Suppressor macrophage treated with lipopolysaccharide for 1 hour (primary cell): Measurements from ENCODE around the gene POU2F3.

Source experiments
- DNase-seq, 3 donors: peaks; one replicate each; pipeline ENCODE4 v3.0.0-alpha.2; 2020 to 2022

The POU2F3 gene

DNA sequence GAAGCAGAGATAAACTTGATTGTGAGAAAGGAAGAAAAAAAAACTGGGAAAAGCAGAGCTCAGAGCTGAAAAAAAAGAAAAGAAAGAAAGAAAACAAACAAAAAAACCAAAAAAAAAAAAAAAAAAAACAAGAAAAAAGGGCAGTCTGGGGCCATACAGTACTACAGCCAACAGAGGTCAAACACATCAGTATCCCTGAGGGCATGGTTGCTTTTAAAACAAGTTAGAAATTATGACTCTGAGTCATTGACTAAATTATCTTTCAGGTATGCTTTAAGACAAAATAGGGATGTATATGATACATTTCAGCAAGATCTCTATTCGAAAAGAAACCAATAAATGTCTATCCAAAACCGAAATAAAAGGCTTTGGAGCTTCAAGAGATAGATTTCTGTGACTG, 48.1 kb downstream of the POU2F3 start:
- no peak for DNase-seq

DNA sequence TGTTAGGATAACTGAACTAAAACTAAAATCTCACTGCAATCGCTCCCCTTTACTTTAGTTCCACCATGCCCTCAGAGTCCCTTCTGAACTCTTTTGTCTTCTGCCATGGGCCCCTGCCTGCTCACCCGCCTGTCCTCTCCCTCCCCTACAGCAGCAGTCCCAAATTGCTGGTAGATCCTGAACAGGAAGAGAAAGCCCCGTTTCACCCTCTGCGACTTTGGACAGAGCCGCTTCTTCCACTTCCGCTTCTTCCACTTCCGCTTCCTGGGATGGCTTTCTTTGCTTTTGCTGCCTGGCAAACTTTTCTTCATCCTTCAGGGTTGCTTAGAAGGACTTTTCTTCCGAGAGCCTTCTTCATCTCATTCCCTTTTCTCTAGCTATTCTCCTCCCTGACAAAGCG, 49.5 kb downstream of the POU2F3 start:
- DNase-seq: peak; percentile 24 to 29 (median 25)

DNA sequence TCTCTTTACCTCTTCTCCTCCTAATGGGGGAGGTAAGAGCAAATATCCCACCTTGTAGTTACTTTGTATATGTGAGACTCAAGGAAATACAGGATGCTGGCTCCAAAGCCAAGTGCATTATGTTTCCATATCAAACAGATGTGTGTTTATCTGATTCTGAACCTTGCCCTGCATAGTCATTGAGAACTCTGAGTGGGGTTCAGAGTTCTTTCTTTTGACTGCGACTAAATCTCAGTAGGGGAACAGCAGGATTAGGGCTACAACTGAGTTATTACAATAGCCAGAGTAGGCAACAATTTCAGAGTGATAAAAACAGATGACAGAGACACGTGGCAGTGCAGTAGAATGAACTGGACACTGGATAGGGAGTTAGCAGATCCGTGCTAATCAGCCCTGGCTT, 51.0 kb downstream of the POU2F3 start:
- DNase-seq: no peak

- DNase-seq: no peak
Measured at GRCh38 chr11:120293038-120293800, 53.3 kb downstream of the POU2F3 start.

- no peak for DNase-seq
Measured at GRCh38 chr11:120294096-120294495, 54.2 kb downstream of the POU2F3 start.

GRCh38 chr11:120295099-120295498, 55.2 kb downstream of the POU2F3 start:
- no peak for DNase-seq

DNA sequence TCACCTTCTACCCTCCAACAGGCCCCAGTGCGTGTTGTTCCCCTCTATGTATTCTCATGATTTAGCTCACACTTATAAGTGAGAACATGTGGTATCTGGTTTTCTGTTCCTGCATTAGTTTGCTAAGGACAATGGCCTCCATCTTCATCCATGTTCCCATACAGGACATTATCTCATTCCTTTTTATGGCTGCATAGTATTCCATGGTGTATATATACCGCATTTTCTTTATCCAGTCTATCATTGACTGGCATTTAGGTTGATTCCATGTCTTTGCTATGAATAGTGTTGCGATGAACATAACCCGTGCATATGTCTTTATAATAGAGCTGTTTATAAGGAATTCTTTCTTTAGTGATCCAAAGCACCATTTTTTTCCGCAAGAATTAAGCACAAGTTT, 56.6 kb downstream of the POU2F3 start:
- no peak for DNase-seq

DNA sequence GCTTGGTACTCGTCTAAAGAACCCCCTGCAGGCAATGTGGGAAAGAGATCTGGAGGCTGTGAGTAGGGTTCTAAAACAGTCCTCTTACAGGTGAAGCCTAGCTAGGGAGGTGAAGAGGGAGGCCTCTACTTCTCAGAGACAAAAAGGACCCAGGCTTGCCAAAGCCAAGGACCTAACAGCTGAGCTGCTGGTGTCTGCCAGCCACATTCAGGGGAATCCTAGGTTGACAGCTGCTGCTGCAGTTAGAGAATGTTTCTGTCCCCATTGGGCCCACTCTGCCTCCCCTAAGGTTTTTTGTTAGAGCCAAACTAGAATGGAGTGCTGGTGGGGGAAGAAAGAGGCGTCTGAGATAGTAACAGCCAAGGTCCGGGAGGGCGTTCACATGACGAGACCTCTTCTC, 58.5 kb downstream of the POU2F3 start:
- DNase-seq: no peak

DNA sequence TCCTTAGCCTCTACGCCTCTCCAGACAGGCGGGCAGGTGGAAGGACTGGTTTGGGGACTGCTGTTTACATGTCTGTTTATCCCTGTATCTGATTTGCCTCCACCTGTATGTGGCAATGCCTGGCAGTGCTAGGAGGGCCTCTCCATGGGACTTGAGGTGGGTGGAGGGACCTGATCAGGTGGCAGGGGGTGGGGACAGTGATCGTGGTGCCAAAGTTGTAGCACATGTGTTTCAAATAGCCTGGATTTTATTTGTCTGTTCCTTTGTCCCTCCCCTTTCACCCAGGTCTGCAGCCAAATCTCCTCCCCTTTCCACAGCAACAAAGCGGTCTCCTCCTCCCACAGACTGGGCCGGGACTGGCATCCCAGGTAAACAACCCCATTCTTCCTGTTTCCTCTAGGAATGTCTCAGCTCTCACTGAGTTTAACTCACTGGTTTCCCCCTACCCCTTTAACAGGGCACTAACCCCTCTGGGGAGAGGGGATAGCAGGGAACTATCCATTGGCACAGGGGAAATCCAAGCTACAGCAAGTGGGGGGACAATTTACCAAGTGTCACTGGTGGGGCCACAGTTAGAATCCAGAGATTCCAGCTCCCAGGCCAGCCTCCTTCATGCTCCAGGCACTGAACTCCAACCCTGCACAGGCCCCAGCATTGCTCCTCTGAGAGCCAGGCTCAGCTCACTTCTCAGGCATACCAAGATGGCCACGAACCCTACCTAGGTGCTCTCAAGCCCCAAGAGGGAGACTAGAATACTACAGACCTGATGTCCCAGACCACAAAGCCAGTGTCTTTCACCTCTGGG, 62.3 kb downstream of the POU2F3 start:
- DNase-seq: no peak

DNA sequence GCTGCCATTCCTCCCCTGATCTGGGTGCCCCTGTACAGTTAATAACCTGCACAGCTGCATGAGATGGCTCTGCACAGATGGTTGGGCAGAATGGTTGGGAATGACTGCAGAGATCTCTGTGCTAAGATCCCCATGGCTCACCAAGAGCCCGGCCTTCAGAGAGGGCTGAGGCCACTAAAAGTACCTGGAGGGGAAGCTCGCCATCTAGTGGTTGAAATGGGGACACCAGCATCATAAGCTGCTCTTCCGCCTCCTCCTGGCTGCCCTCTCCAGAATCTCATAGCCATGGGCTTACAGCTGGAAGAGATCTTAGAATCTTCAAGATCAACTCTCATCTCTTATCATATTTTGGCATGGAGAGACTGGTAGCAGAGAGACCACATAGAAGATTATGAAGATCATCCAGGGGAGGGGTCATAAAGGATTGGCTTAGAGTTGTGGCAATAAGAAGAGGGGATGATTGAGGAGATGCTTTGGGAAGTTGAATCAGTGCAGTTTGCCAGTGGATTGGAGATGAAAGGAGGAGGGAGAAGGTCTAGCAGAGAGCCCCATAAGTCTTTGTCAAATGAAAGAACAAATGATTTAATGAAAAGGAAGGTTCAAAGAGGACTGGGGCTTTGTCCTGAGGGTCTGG, 63.2 kb downstream of the POU2F3 start:
- DNase-seq: peak; percentile 85 to 89 (median 89)

DNA sequence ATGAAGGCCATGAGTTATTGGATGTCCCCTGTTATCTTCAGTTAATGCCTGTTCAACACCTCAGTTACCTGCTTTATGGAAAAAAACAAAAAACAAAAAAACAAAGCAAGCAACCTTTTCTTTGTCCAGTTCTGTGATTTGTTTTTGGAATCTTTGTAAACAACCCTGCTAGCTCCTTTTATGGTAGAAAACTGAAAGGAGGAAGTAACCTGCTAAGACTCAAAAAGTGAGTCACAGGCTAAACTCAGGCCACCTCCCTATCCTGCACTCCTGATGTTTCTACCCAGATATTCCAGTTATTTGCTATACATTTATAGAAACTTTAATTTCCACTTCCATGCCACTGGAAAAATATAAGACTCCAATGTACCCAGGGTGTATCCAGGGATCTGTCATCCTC, 64.6 kb downstream of the POU2F3 start:
- DNase-seq: peak; percentile 41 to 66 (median 58)

- DNase-seq: no peak
Measured at GRCh38 chr11:120305286-120305685, 65.3 kb downstream of the POU2F3 start.

DNA sequence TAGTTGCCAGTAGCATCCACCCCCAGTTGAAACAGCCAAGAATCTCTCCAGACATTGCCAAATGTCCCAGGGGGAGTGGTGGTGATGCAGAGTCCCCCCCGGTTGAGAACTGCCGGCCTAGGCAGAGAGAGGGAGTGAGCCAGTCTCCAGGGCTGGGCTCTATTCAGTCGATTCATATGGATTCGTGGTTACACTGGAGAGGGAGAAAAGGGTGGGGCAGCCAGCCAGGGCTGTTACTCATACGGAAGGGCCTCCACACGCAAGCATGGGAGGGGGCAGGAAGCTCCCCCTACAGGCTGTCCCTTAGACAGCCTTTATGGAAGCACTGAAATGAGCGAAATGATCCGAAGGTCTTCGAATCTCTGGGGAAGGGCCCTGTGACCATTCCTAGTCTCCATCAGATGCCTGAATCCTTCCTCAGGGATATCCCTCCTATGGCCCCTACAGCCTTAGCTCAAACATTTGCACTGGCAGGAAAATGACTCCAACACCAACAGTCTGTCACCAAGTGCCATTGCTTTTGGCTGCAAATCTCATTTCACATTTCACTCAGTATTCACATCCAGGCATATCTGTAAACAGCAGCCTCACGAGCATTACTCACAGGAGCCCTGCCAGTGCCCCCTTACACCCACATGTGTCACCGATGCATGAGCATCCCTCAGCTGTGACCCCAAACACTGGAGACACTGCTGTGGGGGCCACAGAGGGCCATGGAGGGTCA, 66.7 kb downstream of the POU2F3 start:
- DNase-seq: peak in 2 of 3 donors; percentile 11 to 20

- no peak for DNase-seq
Measured at GRCh38 chr11:120307476-120307875, 67.5 kb downstream of the POU2F3 start.

- DNase-seq: no peak
Measured at GRCh38 chr11:120308081-120308480, 68.1 kb downstream of the POU2F3 start.

DNA sequence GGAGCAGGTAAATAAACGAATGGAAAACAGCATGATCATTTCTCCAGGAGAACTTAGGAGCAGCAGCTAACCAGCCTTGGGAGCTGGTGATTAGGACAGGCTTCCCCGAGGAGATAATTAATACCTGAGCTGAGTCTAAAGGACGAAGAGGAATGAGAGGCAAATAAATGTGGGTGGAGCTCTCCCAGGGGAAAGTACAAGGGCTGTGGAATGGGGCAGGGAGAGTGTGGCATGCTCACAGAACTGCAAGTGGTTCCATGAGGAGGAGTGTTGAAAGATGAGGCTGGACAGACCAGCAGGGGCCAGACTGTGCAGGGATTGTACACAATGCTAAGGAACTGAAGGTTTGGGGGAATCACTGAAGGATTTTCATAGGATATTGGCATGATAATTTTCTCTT, 70.9 kb downstream of the POU2F3 start:
- DNase-seq: no peak

DNA sequence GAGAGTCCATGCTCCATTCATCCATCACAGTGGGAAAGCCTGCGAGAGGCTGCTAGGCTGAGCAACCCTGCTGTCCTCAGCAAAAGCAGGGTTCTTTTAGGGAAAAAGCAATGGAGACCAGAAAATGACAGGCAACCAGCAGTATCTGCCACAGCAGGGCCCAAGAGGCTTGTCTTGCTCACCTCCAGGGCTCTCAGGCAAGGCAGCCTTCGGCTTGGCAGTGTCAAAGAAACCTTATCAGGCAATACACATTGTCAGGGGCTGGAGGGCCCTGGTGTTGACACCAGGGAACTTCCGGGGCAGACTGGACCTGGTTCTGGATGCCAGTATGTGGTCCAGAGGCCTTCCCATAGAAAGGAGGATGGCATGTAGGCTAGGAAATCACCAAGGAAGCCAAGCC, 74.9 kb downstream of the POU2F3 start:
- no peak for DNase-seq

GRCh38 chr11:120316880-120317688, 77.1 kb downstream of the POU2F3 start:
- DNase-seq: no peak

DNA sequence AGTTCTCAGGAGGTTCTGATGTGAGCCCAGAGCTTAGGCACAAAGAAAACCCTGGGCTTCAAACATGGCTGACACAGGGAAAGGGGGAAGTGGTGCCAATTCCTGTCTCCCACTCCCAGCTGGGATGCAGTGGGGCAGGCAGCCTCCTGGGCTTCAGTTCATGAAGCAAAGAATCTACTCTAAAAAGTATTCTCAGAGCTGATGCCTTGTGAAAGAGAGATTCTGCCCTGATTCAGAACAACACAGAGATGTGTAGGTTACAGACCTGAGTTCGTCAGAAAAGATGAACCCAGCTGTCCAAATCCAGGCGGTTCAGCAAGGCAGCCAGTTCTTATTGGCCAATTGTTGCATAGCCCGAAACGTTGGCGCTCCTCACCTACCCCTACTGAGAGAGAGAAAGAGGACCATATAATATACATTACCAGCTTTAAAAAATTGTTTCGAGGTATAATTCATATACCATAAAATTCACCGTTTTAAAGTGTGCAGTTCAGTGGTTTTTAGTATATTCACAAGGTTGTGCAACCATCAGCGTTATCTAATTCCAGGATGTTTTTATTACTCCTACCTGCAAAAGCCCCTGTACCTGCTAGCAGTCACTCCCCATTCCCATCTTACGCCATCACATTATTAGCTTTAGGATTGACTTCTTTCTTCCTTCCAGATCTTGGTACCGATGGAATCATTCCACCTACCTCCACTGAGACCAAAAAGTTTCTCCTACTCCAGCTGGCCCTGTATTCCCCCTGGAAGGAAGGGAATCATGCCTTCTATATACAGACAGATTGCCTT, 77.9 kb downstream of the POU2F3 start:
- no peak for DNase-seq

- no peak for DNase-seq
Measured at GRCh38 chr11:120318906-120319305, 79.0 kb downstream of the POU2F3 start.
